ENCODE results near the gene UBXN7. TPM values are rescaled to one million over a fixed set of nuclear protein-coding genes. Genes with fewer than 3 reads are reported as not detected.
"Not testable (repeated sequence)": the region's sequence is repeated elsewhere in the genome, so short reads cannot be mapped to it uniquely, and the experiment has no call there.

Gene UBXN7
- total and polyA plus RNA-seq, 7 donors, result 1.3 to 23.7 (median 12.2) TPM

DNA sequence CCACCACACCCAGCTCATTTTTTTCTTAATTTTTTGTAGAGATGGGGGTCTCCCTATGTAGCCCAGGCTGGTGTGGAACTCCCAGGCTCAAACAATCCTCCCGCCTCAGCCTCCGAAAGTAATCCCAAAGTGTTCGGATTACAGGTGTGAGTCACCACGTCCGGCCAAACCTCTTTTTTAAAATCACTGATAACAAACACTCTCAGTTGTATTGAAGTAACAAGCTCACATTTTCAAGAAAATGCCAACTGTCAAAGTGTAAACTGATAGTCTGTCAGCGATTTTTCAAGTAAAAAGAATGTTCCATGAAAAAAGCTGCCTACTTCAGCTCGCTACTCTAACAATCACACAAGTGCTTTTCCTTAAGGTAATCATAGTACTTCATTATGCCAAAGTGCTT lies 33.4 kb downstream of the UBXN7 start:
- TF ChIP-seq, protein P1, sequence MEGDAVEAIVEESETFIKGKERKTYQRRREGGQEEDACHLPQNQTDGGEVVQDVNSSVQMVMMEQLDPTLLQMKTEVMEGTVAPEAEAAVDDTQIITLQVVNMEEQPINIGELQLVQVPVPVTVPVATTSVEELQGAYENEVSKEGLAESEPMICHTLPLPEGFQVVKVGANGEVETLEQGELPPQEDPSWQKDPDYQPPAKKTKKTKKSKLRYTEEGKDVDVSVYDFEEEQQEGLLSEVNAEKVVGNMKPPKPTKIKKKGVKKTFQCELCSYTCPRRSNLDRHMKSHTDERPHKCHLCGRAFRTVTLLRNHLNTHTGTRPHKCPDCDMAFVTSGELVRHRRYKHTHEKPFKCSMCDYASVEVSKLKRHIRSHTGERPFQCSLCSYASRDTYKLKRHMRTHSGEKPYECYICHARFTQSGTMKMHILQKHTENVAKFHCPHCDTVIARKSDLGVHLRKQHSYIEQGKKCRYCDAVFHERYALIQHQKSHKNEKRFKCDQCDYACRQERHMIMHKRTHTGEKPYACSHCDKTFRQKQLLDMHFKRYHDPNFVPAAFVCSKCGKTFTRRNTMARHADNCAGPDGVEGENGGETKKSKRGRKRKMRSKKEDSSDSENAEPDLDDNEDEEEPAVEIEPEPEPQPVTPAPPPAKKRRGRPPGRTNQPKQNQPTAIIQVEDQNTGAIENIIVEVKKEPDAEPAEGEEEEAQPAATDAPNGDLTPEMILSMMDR (IDR thresholded peaks at IDR 0.05), result no peak
- ATAC-seq, result no peak
- Histone ChIP-seq H3K4me1 (no peaks in the 10 kb centered on the region), H3K36me3 (ENCODE audit: insufficient read depth in 1 of 2, low read depth in 1 of 2) (peaks cover 2 to 64% of the 10 kb centered on the region in 2 donors), H3K27me3 (ENCODE audit: insufficient read depth in 3 of 3, low read length in 2 of 3) (no peaks in the 10 kb centered on the region), H3K9me3 (no peaks in the 10 kb centered on the region), H3K27ac (no peak overlapping the region), H3K4me3 (no peak overlapping the region)
- DNase-seq, result no peak
- intact Hi-C loops (cut with DNase I), result no loop called here
- WGBS, 3 donors, result 87 to 96% (median 95%) methylated on average over 7 of the region's 7 CpGs

DNA sequence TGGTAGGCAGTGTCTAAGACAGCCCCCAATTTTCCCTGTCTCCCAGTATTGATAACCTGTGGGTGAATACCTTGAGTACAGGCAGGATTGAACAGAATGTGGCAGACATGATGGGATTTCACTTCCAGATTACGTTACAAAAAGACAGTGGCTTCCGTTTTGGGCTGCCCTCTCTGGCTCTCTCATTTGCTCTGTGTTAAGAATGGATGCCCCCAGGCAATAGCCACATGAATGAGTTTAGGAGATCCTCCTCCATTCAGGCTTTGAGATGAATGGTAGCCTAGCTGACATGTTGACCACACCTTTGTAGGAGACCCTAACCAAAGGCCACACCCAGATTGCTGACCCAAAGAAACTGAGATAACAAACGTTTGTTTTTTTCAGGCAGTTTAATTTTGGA lies 34.3 kb downstream of the UBXN7 start:
- WGBS, 3 donors, result 71 to 80% (median 77%) methylated on average over 3 of the region's 3 CpGs

DNA sequence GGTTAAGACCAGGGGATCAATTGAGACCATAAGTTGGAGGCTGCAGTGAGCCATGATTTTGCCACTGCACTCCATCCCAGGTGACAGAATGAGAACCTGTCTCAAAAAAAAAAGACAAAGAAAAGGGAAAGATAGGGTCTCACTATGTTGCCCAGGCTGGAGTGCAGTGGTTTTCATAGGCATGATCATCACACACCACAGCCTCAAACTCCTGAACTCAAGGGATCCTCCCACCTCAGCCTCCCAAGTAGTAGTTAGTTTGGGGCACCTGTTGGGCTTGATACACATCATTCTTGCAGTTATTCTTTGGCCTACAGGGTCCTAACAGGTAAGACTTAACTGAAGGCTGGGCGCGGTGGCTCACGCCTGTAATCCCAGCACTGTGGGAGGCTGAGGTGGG lies 42.1 kb downstream of the UBXN7 start:
- WGBS, 3 donors, result 98 to 100% (median 99%) methylated on average over 3 of the region's 3 CpGs
- H3K4me1 ChIP-seq, result no peaks in the 10 kb centered on the region
- intact Hi-C loops (cut with DNase I), result no loop called here

More for the DNA sequence above, 34.3 kb downstream of the UBXN7 start:
- Histone ChIP-seq H3K4me3 (no peak overlapping the region), H3K4me1 (no peaks in the 10 kb centered on the region), H3K27me3 (ENCODE audit: insufficient read depth in 3 of 3, low read length in 2 of 3) (no peaks in the 10 kb centered on the region), H3K36me3 (ENCODE audit: insufficient read depth in 1 of 2, low read depth in 1 of 2) (peaks cover 2 to 72% of the 10 kb centered on the region in 2 donors), H3K9me3 (no peaks in the 10 kb centered on the region), H3K27ac (no peak overlapping the region)
- DNase-seq, result no peak
- TF ChIP-seq, protein P1 (IDR thresholded peaks at IDR 0.05), result no peak
- ATAC-seq, result no peak
- intact Hi-C loops (cut with DNase I), result no loop called here

DNA sequence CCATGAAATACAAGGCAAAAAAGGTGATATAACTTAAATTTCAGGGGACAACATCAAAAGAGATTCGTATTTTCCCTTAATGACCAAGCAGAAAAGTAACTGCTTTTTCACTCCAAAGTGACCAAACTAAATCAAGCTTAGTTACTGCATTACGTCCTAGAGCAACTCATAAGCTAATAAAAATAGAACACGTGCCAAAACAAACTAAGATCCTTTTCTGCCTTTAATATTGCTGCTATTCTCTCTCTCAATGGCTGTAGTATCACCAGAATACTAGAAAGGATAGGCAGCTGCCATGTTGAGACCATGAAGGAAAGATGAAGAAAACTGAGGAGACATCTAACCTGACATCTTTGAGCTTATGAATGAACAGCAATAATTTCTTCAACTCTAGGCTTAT lies 43.3 kb downstream of the UBXN7 start:
- WGBS, 3 donors, result 67 to 85% (median 74%) methylated on average over 3 of the region's 3 CpGs
- Histone ChIP-seq H3K27me3 (ENCODE audit: insufficient read depth in 3 of 3, low read length in 2 of 3) (no peaks in the 10 kb centered on the region), H3K4me3 (no peak overlapping the region), H3K9me3 (no peaks in the 10 kb centered on the region), H3K4me1 (no peaks in the 10 kb centered on the region), H3K36me3 (ENCODE audit: insufficient read depth in 1 of 2, low read depth in 1 of 2) (peaks cover 0 to 52% of the 10 kb centered on the region in 2 donors), H3K27ac (no peak overlapping the region)
- intact Hi-C loops (cut with DNase I), result no loop called here
- ATAC-seq, result no peak
- DNase-seq, result no peak
- TF ChIP-seq, protein P1 (IDR thresholded peaks at IDR 0.05), result no peak

More for the DNA sequence above, 42.1 kb downstream of the UBXN7 start:
- no peak for ATAC-seq
- H3K27ac ChIP-seq, result no peak overlapping the region
- peaks cover 0 to 53% of the 10 kb centered on the region in 2 donors for H3K36me3 ChIP-seq (ENCODE audit: insufficient read depth in 1 of 2, low read depth in 1 of 2)
- H3K27me3 ChIP-seq (ENCODE audit: insufficient read depth in 3 of 3, low read length in 2 of 3), result no peaks in the 10 kb centered on the region
- H3K9me3 ChIP-seq, result no peaks in the 10 kb centered on the region
- TF ChIP-seq, protein P1 (IDR thresholded peaks at IDR 0.05), result no peak
- no peak for DNase-seq
- H3K4me3 ChIP-seq, result no peak overlapping the region

DNA sequence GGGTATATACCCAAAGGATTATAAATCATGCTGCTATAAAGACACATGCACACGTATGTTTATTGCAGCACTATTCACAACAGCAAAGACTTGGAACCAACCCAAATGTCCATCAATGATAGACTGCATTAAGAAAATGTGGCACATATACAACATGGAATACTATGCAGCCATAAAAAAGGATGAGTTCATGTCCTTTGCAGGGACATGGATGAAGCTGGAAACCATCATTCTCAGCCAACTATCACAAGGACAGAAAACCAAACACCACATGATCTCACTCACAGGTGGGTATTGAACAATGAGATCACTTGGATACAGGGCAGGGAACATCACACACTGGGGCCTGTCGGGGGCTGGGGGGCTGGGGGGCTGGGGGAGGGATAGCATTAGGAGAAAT lies 44.3 kb downstream of the UBXN7 start:
- H3K27ac ChIP-seq; H3K27me3 ChIP-seq (ENCODE audit: insufficient read depth in 3 of 3, low read length in 2 of 3); DNase-seq; H3K9me3 ChIP-seq; H3K4me1 ChIP-seq; ATAC-seq; H3K4me3 ChIP-seq; intact Hi-C loops (cut with DNase I): not testable (repeated sequence)
- peaks cover 0 to 42% of the 10 kb centered on the region in 2 donors for H3K36me3 ChIP-seq (ENCODE audit: insufficient read depth in 1 of 2, low read depth in 1 of 2)
- WGBS, 3 donors, result 91 to 100% (median 100%) methylated on average over 2 of the region's 2 CpGs

DNA sequence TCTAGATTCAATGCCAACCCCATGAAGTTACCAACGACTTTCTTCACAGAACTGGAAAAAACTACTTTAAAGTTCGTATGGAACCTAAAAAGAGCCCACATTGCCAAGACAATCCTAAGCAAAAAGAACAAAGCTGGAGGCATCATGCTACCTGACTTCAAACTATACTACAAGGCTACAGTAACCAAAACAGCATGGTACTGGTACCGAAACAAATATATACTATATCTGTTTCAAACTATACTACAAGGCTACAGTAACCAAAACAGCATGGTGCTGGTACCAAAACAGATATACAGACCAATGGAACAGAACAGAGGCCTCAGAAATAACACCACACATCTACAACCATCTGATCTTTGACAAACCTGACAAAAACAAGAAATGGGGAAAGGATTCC lies 45.4 kb downstream of the UBXN7 start:
- intact Hi-C loops (cut with DNase I); ATAC-seq; H3K27ac ChIP-seq; H3K4me3 ChIP-seq; H3K27me3 ChIP-seq (ENCODE audit: insufficient read depth in 3 of 3, low read length in 2 of 3); H3K4me1 ChIP-seq; H3K9me3 ChIP-seq; DNase-seq: not testable (repeated sequence)
- 98 to 100% (median 99%) methylated on average over 3 of the region's 3 CpGs for WGBS, 3 donors
- H3K36me3 ChIP-seq (ENCODE audit: insufficient read depth in 1 of 2, low read depth in 1 of 2), result peaks cover 0 to 31% of the 10 kb centered on the region in 2 donors

DNA sequence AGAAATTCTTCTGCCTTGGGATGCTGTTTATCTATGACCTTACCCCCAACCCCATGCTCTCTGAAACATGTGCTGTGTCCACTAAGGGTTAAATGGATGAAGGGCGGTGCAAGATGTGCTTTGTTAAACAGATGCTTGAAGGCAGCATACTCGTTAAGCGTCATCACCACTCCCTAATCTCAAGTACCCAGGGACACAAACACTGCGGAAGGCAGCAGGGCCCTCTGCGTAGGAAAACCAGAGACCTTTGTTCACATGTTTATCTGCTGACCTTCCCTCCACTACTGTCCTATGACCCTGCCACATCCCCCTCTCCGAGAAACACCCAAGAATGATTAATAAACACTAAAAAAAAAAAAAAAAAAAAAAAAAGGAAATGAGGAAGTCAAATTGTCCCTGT lies 46.2 kb downstream of the UBXN7 start:
- H3K27me3 ChIP-seq (ENCODE audit: insufficient read depth in 3 of 3, low read length in 2 of 3); intact Hi-C loops (cut with DNase I); DNase-seq; H3K9me3 ChIP-seq; ATAC-seq; H3K27ac ChIP-seq; H3K4me1 ChIP-seq; H3K4me3 ChIP-seq: not testable (repeated sequence)
- 88 to 96% (median 91%) methylated on average over 6 of the region's 6 CpGs for WGBS, 3 donors
- H3K36me3 ChIP-seq (ENCODE audit: insufficient read depth in 1 of 2, low read depth in 1 of 2), result peaks cover 0 to 27% of the 10 kb centered on the region in 2 donors

DNA sequence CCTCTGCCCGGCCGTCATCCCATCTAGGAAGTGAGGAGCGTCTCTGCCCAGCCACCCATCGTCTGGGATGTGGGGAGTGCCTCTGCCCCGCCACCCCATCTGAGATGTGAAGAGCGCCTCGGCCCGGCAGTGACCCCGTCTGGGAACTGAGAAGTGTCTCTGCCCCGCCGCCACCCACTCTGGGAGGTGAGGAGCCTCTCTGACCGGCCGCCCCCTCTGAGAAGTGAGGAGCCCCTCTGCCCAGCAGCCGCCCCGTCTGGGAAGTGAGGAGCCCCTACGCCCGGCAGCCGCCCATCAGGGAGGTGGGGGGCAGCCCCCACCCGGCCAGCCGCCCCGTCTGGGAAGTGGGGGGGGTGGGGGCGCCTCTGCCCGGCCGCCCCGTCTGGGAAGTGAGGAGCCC lies 46.8 kb downstream of the UBXN7 start:
- intact Hi-C loops (cut with DNase I); H3K4me1 ChIP-seq; H3K27ac ChIP-seq; H3K4me3 ChIP-seq; H3K9me3 ChIP-seq; ATAC-seq; H3K27me3 ChIP-seq (ENCODE audit: insufficient read depth in 3 of 3, low read length in 2 of 3); DNase-seq: not testable (repeated sequence)
- peaks cover 0 to 21% of the 10 kb centered on the region in 2 donors for H3K36me3 ChIP-seq (ENCODE audit: insufficient read depth in 1 of 2, low read depth in 1 of 2)
- WGBS, 3 donors, result 96 to 99% (median 99%) methylated on average over 20 to 25 of the region's 25 CpGs
